Activated CD4-positive, alpha-beta T cell treated with anti-CD3 and anti-CD28 coated beads for 4 hours (primary cell): ENCODE measurements around the gene MYO3A.
"Not testable (repeated sequence)": the region's sequence is repeated elsewhere in the genome, so short reads cannot be mapped to it uniquely, and the experiment has no call there.

ENCODE experiments used
- DNase-seq, 2 donors: peaks; one replicate each; pipeline ENCODE4 v3.0.0-alpha.2; 2020

MYO3A gene

GRCh38 chr10:26095781-26096180 is 161.8 kb downstream of the MYO3A start:
- no peak for DNase-seq

- DNase-seq, result not testable (repeated sequence)
Measured at GRCh38 chr10:26097549-26097948, 163.5 kb downstream of the MYO3A start.

GRCh38 chr10:26112532-26112931 is 178.5 kb downstream of the MYO3A start:
- no peak for DNase-seq

DNA sequence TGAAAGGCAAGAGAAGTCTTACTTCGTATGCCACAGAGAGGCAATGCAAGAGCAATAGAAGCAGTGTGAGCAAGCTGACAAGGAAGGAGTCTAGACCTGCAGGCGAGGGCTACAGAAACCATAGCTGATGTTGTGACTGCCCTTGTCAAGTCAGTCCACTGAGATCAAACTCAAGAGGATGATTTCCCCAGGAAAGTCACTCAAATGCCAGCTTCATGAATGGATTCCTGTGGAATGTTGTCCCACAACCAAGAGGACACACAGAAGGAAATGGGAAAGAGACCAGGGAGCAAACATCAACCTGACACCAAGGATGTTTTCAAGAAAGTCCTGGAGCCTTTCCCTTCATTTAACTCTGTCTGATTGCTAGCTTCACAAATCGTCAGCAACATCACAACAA is 204.6 kb downstream of the MYO3A start:
- no peak for DNase-seq

DNA sequence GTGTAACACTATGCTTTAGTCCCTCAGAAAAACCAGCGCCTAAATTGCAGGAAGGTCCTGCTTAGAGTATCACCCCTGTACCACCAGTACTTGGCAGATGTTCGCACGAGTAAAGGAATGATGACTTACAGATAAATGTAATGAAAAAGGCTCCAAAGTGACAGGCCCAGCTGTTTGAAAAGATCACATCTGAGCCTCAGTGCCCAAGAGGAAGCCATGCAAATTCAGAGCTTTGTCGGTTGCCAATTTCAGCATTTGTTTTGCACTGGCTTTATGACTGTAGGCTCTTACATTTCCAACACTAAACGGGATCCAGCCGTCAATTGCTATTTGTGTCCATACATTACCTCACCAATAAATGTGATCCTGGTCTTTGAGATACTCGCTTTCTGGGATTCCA is 222.0 kb downstream of the MYO3A start:
- no peak for DNase-seq

GRCh38 chr10:26157734-26158133 is 223.7 kb downstream of the MYO3A start:
- no peak for DNase-seq

DNA sequence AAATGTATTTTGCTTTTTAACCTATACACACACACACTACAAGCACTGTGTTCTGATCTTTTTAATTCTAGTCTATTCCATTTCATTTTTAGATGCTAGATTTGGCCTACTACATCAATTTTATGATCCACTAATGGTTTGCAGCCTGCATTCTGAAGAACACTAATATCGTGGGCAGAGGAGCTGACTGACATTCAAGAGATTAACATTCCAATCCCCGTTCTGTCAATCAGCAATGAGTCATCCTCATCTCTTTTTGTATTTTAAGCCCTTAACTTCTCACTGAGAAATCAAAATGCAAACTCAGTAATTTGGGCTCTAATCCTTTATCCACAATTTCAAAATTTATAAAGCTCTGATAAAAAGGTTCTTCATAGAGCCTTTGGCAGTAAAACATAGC is 235.4 kb downstream of the MYO3A start:
- DNase-seq, result no peak

DNA sequence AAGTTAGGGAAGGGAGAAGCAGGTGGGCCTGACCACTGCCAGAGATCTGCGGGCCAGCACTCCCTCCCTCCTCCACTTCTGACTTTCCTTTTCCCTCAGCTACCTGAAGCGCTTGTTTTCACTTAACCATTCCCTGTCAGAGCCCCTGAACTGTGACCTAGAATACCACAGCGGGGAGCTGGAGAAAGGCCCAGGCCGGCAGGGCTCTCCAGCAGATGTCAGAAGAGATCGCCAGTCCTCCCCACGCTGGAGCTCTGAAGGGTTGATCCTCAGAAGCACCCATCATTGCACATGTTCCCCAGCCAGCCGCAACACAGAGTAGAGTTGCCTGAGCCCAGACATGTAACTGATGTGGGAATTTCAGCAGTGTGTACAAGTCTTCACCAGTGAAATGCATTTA is 238.1 kb downstream of the MYO3A start:
- no peak for DNase-seq

DNA sequence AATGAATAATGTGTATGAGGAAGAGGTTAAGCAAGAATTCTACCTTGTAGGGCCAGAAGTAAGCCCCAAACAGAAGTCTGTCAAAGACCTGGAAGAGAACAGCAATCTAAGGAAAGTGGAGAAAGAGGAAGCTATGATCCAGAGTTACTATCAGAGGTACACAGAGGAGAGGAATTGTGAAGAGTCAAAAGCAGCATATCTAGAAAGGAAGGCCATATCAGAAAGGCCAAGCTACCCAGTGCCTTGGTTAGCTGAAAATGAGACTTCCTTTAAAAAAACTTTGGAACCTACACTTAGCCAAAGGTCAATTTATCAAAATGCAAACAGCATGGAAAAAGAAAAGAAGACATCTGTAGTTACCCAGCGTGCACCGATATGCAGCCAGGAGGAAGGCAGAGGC is 239.8 kb downstream of the MYO3A start:
- no peak for DNase-seq

DNA sequence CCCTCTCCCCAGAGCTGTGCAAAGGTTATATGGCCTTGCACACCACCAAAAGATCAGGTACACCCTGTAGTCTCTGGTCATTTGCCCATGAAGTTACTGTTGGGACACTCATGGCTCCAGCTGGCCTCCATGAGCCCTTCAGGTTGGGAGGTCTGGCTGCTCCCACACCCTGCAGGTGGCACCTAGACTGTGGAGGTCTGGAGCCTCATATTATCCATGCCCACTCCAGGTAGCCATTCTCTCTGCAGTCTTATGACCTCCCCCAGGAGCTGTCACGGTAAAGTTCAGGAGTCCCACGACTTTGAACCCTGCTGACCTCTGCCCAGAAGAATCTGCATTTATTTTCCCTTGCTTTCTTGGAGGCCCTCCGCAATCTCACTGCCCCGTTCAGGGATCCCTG is 243.3 kb downstream of the MYO3A start:
- DNase-seq, result no peak

DNA sequence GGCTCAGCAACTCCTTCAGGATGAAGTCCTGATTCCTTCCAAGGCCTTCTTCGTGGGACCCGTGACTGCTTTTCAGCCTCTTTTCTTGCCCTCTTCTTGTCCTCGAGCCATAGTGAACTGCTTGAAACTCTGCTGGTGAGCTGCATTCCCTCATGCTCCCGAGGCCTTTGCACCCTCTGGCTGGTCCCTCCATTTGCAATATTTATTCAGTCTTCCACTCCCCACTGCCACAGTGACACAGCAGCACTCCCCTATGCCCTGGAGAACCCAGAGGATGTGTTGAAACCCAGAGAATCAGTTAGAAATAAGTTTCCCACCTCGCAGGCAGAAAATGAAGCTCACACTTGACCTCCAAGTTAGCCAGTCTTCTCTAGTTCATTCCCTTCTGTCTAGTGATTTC is 260.2 kb downstream of the MYO3A start:
- DNase-seq, result no peak

DNA sequence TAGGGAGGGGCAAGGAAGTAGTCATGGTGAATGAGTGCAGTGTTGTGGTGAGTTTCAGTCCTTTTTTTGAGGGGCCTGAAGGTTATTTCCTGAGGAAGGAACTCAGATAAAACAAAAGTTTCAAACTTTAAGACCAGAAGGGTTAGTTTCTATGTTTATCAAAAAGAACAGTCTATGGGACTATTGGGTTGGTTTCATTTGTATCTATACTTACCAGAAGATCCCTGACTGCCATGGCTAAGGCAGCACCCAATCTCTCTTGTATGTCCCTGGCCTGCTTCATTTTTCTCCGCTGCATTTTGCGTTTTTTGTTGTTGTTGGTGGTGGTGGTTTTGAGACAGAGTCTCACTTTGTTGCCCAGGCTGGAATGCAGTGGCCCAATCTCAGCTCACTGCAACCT is 263.2 kb downstream of the MYO3A start:
- DNase-seq, result no peak

DNA sequence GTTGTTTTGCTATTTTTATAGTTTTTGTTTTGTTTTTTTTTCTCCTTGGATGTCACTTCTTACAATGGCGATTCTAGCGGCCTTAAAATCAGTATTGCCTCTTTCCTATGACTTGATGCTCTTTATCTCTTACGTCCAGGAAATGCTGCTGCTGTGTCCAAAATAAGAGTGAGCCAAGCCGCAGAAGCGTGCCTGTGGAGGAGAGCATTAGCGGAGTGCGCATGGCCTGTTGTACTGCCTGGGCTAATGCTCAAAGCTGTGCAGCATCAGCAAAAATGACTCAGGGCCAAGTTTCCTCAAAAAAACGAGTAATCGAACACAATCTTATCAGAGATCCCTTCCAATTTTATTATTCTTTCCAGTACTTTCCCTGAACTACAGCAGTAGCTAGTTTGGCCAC is 264.1 kb downstream of the MYO3A start:
- DNase-seq, result no peak

DNA sequence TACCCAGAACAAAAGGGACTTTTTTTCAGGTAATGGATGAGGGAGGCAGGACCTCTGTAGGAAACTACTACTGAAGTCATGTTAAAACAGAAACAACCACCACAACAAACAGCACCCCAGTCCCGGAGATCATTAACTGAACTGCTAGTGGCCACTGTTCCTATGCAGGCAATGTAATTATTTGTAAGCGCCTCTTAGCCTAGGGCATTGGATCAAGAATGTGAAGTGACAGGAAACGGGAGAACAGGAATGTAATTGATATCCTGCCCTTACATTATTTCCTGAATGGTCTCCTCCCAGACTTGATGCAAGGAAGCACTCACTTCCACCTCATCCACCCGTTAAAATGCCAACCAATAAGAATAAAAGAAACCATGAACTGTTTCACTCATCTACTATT is 265.8 kb downstream of the MYO3A start:
- DNase-seq, result no peak

DNA sequence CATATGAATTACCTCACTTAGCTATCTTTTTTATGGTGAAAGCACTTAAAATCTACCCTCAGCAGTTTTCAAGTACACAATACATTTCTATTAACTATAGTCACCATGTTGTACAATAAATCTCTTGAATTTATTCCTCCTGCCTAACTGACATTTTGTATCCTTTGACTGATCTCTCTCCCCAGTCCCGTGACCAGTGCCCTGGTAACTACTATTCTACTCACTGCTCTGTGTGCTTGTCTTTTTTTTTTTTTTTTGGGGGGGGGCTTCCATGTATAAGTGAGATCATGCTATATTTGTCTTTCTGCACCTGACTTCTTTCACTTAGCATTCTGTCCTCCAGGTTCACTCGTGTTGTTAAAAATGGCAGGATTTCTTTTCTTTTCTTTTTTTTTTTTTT is 271.2 kb downstream of the MYO3A start:
- no peak for DNase-seq

DNA sequence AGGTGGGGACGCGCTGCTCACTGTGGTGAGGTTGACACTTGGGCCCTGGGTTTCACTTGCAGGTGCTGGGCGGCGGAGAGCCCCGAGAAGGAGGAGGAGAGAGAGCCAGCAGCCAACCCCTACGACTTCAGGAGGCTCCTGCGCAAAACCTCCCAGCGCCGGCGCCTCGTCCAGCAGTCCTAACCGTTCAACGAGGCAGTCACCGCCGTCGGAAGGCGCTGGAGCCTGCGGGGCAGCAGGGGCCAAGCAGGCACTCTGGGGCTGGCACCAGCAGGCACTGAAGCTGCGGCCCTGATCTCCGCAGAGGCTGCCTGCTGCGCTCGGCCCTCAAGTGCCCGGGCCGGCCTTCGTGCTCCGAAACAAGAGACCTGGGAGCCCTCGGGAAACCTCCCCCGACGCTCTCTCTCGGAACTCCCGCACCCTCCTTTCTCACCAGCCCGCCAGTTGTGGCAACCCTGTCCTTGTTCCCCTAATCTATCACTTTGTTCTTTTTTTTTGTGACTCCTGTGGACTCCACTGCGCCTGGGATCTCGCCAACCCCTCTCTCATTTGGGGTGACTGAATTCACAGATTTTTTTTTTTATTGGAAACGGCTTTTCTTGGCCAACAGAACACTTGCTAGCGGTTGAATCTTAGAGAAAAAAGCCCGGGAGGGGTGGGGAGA is 277.9 kb downstream of the MYO3A start:
- no peak for DNase-seq

DNA sequence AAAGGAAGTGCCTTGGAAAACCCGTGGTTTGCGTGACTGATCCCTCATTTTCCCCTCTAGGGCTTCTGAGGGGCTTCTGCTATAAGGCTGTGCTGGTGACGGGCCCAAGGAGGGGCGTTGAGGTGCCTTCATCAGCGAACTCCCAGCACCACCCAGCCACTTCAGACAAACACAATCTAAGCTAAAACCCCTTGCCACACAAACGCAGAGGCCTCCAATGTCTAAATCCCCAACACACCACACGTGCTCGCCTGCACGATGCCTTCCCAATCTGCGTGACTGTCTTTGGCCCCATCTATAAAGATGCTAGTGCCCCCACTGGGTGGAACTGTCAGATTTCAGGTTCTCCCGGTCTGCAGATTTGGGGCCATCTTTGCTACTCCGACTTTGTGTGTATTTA is 278.5 kb downstream of the MYO3A start:
- DNase-seq, result no peak

DNA sequence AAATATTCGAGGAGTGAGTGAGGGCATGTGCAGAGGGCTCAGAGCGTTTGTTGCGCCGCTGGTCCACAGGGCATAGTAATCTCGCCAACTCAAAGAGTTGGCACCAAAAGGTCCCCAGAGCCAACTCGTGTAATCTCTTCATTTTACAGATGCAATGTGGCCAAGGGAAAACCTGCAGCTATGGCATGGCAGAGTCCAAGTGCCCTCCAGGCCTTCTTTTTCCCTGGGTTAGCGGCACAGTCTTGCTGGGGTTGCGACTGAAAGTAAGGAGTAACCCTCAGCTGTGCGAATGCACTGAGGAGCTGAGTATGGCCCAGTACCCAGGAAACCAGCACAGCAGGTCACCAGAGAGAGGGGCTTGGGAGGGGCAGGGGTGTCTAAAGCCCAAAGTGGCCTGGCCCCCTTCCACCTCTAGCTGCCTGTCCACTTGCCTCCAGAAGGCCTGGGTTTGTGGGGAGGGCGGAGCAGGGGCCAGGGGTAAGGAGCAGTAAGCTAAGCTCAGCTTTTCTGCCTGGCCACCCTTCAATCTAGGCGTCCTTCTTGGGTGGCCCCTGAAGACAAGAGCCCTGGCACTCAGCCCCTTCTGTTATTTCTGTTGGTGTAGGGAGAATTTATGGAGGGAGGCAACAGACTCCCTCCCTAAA is 279.2 kb downstream of the MYO3A start:
- no peak for DNase-seq

DNA sequence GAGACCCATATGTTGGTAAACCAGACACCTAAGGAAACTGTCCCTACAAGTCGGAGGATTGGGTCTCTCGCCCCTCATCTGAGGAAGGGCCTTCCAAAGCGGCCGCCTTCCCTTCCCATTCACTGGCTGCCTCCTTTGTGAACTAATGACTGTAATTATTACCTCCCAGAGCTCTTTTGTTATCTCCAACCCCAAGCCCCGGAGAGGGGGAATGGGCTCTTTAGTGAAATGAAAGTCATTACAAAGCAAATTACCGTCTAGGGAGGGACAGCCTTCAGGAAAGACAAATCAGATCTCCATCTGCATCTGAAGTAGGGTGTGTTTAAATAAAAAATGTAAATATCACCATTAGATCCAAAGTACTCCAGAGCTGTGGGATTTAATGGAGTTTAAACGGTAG is 280.0 kb downstream of the MYO3A start:
- no peak for DNase-seq

DNA sequence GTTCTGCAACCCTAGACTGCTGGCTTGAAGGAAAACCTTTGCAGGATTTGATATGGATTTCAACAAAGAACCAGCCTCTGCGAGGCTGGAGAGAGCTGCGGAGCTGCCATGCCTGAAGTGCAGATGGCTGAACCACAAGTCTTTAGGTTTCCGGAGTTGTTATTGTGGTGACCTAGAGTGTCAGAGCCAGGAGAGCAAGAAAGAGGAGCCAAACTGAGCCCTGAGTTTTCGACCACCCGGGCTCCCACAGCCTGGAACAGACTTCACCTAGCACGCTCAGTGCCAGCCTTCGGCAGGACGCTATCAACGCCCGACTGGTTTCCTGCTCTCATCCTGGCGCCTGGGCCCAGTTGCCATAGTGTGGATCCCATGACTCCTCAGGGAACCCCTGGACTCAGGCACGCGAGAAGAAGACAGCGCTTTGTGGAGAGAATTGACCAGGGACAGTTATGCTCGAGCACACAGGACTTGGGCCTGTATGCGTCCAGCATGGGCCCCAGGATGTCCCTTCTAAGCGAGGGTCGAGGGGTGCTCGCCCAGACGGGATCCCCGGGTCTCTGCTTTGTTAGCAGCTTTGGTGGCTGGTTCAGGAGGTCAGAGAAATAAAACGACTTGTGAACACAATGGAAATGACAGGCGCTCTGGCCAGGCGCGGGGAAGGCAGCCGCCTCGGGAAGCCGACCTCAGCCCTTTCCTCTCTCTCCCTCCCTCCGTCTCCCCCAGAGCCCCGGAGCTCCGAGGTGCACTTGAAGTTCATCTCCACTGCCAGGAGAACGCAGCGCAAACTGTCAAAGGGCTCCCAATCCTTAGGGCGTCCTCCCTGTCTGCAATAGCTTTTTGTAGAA is 280.7 kb downstream of the MYO3A start:
- no peak for DNase-seq

DNA sequence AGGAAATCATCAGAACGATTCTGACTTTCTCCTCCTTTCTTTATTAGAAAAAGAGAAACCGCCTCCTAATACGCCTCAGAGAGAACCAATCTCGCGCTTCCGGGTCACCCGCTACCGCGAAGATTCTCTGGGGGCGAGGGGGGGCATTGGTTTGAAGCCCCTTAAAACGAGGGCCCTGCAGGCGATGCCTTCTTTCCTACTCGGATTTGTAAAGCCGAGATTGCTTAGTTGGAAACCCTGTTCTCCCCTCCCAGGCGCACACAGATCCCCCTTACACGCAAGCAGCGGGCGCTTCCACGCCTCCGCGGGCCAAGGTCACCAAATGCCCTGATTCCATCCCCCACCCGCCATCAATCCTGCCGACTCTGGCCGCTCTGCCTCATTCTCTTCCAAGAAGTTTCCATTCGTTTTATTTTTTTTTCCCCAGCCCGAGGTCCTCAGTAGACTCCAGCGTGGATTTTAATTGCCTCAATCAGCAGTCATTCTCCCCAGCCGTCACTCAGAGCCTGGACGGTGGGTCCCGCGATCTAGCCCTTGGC is 281.4 kb downstream of the MYO3A start:
- DNase-seq, result no peak

- no peak for DNase-seq
Measured at GRCh38 chr10:26215935-26216584, 282.0 kb downstream of the MYO3A start.
